HFF-Myc (cell line): ENCODE data around the gene BLTP1.
A peak's percentile ranks its signal among the peaks of the same experiment; 100 is the strongest.

Source experiments
- DNase-seq: peaks from one replicate; pipeline ENCODE4 v3.0.0-alpha.2; 2011; ENCODE audit warnings: low read depth; ENCODE audit errors: extremely low read depth
- H3K4me3 ChIP-seq: replicated peaks from 2 replicates; pipeline ENCODE4 v1.5.1; 2011; ENCODE audit warnings: low read depth, mild to moderate bottlenecking, control low read depth, low read length
- CTCF ChIP-seq: IDR thresholded peaks from 2 replicates; pipeline ENCODE4 v1.5.1; 2012; ENCODE audit warnings: mild to moderate bottlenecking, low read depth, low read length, control low read depth; ENCODE audit errors: missing control alignments

BLTP1 gene

GRCh38 chr4:122142687-122143086 lies 9.4 kb upstream of the BLTP1 start:
- H3K4me3 ChIP-seq: no peak overlapping the region
- DNase-seq: no peak
- TF ChIP-seq CTCF: no peak

- H3K4me3 ChIP-seq: no peak overlapping the region
- TF ChIP-seq CTCF: no peak
- no peak for DNase-seq
These were observed 5.5 kb upstream of the BLTP1 start for GRCh38 chr4:122146652-122147051.

GRCh38 chr4:122150931-122151330 lies 1.2 kb upstream of the BLTP1 start:
- TF ChIP-seq CTCF: no peak
- no peak for DNase-seq
- H3K4me3 ChIP-seq: no peak overlapping the region

GRCh38 chr4:122152711-122153226 lies 638 bp downstream of the BLTP1 start:
- no peak for TF ChIP-seq CTCF
- no peak for DNase-seq
- H3K4me3 ChIP-seq: peak overlapping the region; percentile 91

GRCh38 chr4:122156819-122157218 lies 4.7 kb downstream of the BLTP1 start:
- no peak overlapping the region for H3K4me3 ChIP-seq
- no peak for DNase-seq
- no peak for TF ChIP-seq CTCF

- no peak overlapping the region for H3K4me3 ChIP-seq
- no peak for DNase-seq
- no peak for TF ChIP-seq CTCF
These were observed 11.2 kb downstream of the BLTP1 start for GRCh38 chr4:122163301-122163700.

GRCh38 chr4:122163767-122164166 lies 11.6 kb downstream of the BLTP1 start:
- no peak for DNase-seq
- H3K4me3 ChIP-seq: no peak overlapping the region
- no peak for TF ChIP-seq CTCF
